ENCODE data around the gene NTPCR. TPM values are rescaled to one million over a fixed set of nuclear protein-coding genes. Genes with fewer than 3 reads are reported as not detected.
"Not testable (repeated sequence)": the region's sequence is repeated elsewhere in the genome, so short reads cannot be mapped to it uniquely, and the experiment has no call there.

The NTPCR gene
- total and polyA plus RNA-seq, 5 donors from 2014 or later = 12.4 to 72.0 (median 47.6) TPM

DNA sequence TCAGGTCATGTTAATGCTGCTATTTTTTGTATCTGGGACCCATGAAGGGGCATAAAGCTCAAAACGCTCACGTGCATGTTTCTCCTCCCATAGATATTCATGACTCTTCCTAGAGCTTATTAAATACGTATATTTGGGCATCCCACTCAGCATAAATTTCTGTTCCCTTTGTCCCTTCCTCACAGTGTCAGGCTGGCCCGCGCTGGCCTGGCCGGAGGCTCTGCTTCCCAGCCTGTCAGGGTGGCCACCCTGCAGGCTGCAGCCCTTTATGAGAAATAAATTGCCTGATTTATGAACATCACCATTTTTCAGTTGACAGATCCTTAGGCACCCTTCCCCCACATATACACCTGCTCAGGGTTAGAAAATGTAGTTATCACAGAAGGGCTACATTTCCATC, 44.0 kb upstream of the NTPCR start:
- Histone ChIP-seq H3K36me3 (ENCODE audit: control insufficient read depth, insufficient read depth, low read length) (no peaks in the 10 kb centered on the region), H3K4me3 (ENCODE audit: low read depth, low read length) (no peak overlapping the region), H3K4me1 (ENCODE audit: control insufficient read depth, insufficient read depth, low read length, poor library complexity, severe bottlenecking) (no peaks in the 10 kb centered on the region), H3K27ac (ENCODE audit: insufficient read depth, low read length, poor library complexity, severe bottlenecking) (no peak overlapping the region), H3K9me3 (ENCODE audit: control insufficient read depth in 2 of 2, low read length in 2 of 2) (no peaks in the 10 kb centered on the region), H3K27me3 (ENCODE audit: control insufficient read depth, insufficient read depth, low read length) (no peaks in the 10 kb centered on the region)
- Mint-ChIP-seq H3K27ac (no peak overlapping the region), H3K4me3 (no peak overlapping the region), H3K9me3 (peaks cover 0 to 2% (median 0%) of the 10 kb centered on the region in 7 donors), H3K4me1 (peaks cover 4 to 30% (median 12%) of the 10 kb centered on the region in 4 donors), H3K36me3 (no peaks in the 10 kb centered on the region), H3K27me3 (peaks cover 13% of the 10 kb centered on the region)
- ATAC-seq (ENCODE audit: low read depth in 2 of 2) (no peak), DNase-seq (no peak)

DNA sequence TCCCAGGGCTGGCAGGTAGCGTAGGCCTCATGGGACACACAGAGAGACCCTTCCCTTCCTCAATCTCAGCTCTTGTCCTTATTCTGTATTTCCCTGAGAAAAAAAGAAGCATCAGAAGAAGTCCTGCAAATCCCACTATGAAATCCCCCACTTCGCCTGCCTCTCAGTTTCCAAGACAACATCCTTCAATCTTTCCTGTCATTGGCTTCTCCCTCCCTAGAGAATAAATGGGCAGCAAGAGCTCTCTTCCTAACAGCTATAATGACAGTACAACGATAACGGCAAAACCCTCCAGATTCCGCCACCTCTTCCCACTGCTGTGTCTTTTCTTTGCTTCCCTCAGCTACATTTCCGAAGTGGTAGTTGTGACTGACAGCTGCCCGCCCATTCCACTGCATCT, 41.6 kb upstream of the NTPCR start:
- H3K9me3 ChIP-seq (ENCODE audit: control insufficient read depth in 2 of 2, low read length in 2 of 2) = no peaks in the 10 kb centered on the region
- Mint-ChIP-seq H3K27ac (no peak overlapping the region), H3K4me1 (peaks cover 4 to 24% (median 10%) of the 10 kb centered on the region in 4 donors), H3K4me3 (no peak overlapping the region), H3K9me3 (peaks cover 0 to 3% (median 0%) of the 10 kb centered on the region in 7 donors), H3K36me3 (no peaks in the 10 kb centered on the region), H3K27me3 (peaks cover 19% of the 10 kb centered on the region)
- no peak for DNase-seq
- no peaks in the 10 kb centered on the region for H3K4me1 ChIP-seq (ENCODE audit: control insufficient read depth, insufficient read depth, low read length, poor library complexity, severe bottlenecking)
- no peaks in the 10 kb centered on the region for H3K36me3 ChIP-seq (ENCODE audit: control insufficient read depth, insufficient read depth, low read length)
- no peak for ATAC-seq (ENCODE audit: low read depth in 2 of 2)
- no peak overlapping the region for H3K27ac ChIP-seq (ENCODE audit: insufficient read depth, low read length, poor library complexity, severe bottlenecking)
- no peaks in the 10 kb centered on the region for H3K27me3 ChIP-seq (ENCODE audit: control insufficient read depth, insufficient read depth, low read length)
- H3K4me3 ChIP-seq (ENCODE audit: low read depth, low read length) = no peak overlapping the region

DNA sequence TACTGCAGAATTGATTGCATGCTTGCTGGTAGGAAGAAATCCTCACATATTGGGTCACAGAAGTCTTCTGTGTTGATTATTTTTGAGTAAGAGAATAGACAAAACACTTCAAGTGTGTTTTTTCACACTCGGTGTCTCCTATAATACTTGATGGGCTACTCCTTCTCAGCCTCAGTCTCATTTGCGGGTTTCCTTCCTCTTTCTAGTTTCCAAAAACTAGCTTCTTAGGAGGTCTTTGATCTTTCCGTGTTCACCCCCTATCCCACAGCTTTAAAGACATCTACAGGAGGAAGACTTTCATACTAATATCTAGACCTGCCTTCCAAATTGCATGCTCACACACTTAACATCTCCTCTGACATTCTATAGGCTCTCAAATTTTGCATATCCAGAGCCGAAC, 40.7 kb upstream of the NTPCR start:
- Histone ChIP-seq H3K4me1 (ENCODE audit: control insufficient read depth, insufficient read depth, low read length, poor library complexity, severe bottlenecking) (no peaks in the 10 kb centered on the region), H3K27me3 (ENCODE audit: control insufficient read depth, insufficient read depth, low read length) (no peaks in the 10 kb centered on the region), H3K27ac (ENCODE audit: insufficient read depth, low read length, poor library complexity, severe bottlenecking) (no peak overlapping the region), H3K36me3 (ENCODE audit: control insufficient read depth, insufficient read depth, low read length) (no peaks in the 10 kb centered on the region), H3K4me3 (ENCODE audit: low read depth, low read length) (no peak overlapping the region), H3K9me3 (ENCODE audit: control insufficient read depth in 2 of 2, low read length in 2 of 2) (no peaks in the 10 kb centered on the region)
- H3K9me3 Mint-ChIP-seq = peaks cover 0 to 3% (median 0%) of the 10 kb centered on the region in 7 donors
- no peaks in the 10 kb centered on the region for H3K36me3 Mint-ChIP-seq
- DNase-seq = no peak
- no peak overlapping the region for H3K4me3 Mint-ChIP-seq
- ATAC-seq (ENCODE audit: low read depth in 2 of 2) = no peak
- peaks cover 24% of the 10 kb centered on the region for H3K27me3 Mint-ChIP-seq
- H3K4me1 Mint-ChIP-seq = peaks cover 4 to 24% (median 10%) of the 10 kb centered on the region in 4 donors
- H3K27ac Mint-ChIP-seq = no peak overlapping the region

DNA sequence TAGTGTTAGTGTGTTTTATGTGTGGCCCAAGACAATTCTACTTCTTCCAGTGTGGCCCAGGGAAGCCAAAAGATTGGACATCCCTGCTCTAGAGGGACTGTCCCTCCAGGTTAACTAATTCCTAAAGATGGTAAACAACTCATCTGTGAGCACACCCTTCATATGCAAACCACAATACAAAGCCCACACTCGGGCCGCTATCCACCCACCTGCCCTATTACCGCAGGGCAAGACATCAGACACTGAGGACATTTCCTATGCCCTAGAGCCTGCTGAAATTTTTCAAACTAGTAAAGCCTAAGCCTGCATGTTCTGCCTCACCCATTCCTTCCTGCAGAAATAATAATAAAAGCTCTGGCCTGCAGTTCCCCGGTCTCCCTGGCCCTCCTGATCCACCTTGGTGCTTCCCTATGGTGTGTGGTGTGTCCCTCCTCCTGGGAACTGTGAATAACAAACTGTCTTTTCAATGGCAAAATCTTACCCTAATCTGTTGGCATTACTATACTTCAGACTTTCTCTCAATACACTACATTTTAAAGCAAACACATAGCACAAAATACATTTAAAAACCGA, 39.3 kb upstream of the NTPCR start:
- Mint-ChIP-seq H3K36me3 (no peaks in the 10 kb centered on the region), H3K4me3 (no peak overlapping the region), H3K27me3 (peaks cover 26% of the 10 kb centered on the region), H3K27ac (no peak overlapping the region), H3K9me3 (peaks cover 0 to 3% (median 0%) of the 10 kb centered on the region in 7 donors), H3K4me1 (peaks cover 4 to 19% (median 7%) of the 10 kb centered on the region in 4 donors)
- H3K4me3 ChIP-seq (ENCODE audit: low read depth, low read length) = no peak overlapping the region
- no peaks in the 10 kb centered on the region for H3K9me3 ChIP-seq (ENCODE audit: control insufficient read depth in 2 of 2, low read length in 2 of 2)
- DNase-seq = no peak
- ATAC-seq (ENCODE audit: low read depth in 2 of 2) = no peak
- no peaks in the 10 kb centered on the region for H3K4me1 ChIP-seq (ENCODE audit: control insufficient read depth, insufficient read depth, low read length, poor library complexity, severe bottlenecking)
- no peaks in the 10 kb centered on the region for H3K27me3 ChIP-seq (ENCODE audit: control insufficient read depth, insufficient read depth, low read length)
- no peak overlapping the region for H3K27ac ChIP-seq (ENCODE audit: insufficient read depth, low read length, poor library complexity, severe bottlenecking)
- no peaks in the 10 kb centered on the region for H3K36me3 ChIP-seq (ENCODE audit: control insufficient read depth, insufficient read depth, low read length)

DNA sequence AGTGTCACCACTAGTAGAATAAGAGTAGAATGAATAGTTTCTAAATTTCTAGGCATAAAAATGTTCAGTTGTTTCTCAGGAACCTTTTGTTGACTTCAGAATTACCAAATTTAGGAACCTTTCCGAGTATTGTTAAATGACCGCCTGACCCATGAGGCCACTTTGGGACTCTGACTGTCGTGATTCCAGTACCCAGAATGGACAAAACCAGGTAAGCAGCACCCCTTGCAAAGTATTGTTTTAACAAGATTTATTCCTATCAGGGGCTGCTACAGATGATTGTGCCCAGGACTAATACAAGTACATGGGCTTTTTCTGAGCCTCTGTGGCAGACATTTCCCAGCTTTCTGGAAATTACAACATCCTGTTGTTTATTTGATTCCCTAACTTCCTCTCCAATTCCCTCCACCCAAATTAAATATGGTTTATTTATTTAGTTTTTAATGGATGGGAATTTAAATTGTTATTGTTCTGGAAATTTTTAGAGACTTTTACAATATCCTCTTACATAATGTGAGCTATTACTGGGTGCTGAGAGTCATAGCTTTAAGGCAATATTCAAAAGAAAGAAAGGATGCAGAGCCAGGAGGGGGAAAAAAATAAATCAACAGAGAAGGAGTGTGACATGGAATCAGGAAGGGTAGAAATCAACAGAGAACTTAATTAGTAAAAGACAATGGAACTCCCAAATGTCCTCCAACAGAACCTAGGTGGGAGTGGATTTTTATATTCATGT, 37.4 kb upstream of the NTPCR start:
- peaks cover 32% of the 10 kb centered on the region for H3K27me3 Mint-ChIP-seq
- H3K9me3 Mint-ChIP-seq = peaks cover 0 to 4% (median 0%) of the 10 kb centered on the region in 7 donors
- H3K36me3 ChIP-seq (ENCODE audit: control insufficient read depth, insufficient read depth, low read length) = no peaks in the 10 kb centered on the region
- no peak for DNase-seq
- H3K9me3 ChIP-seq (ENCODE audit: control insufficient read depth in 2 of 2, low read length in 2 of 2) = no peaks in the 10 kb centered on the region
- H3K4me1 Mint-ChIP-seq = peaks cover 4 to 19% (median 7%) of the 10 kb centered on the region in 4 donors
- no peak for ATAC-seq (ENCODE audit: low read depth in 2 of 2)
- H3K27ac ChIP-seq (ENCODE audit: insufficient read depth, low read length, poor library complexity, severe bottlenecking) = no peak overlapping the region
- H3K4me1 ChIP-seq (ENCODE audit: control insufficient read depth, insufficient read depth, low read length, poor library complexity, severe bottlenecking) = no peaks in the 10 kb centered on the region
- H3K36me3 Mint-ChIP-seq = no peaks in the 10 kb centered on the region
- no peaks in the 10 kb centered on the region for H3K27me3 ChIP-seq (ENCODE audit: control insufficient read depth, insufficient read depth, low read length)
- no peak overlapping the region for H3K27ac Mint-ChIP-seq
- H3K4me3 ChIP-seq (ENCODE audit: low read depth, low read length) = no peak overlapping the region
- H3K4me3 Mint-ChIP-seq = no peak overlapping the region

DNA sequence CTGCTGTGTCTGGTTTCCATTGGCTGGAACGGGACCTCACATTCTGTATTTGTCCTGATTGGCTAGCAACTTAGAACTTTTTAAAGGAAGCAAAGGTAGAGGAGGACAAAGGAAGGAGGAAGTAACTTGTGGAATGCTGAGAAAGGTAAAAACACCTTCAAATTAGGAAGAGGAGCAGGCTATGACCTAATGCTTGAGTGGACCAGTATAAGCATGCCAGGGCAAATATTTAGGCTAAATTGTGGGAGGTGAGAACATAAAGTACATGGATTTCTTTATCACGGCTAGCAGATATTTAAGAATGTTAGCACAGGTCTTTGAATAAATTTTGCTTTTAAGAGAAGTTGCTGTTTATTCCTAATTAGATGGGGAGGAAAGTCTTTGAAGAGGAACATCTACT, 36.1 kb upstream of the NTPCR start:
- not testable (repeated sequence) for H3K27ac ChIP-seq (ENCODE audit: insufficient read depth, low read length, poor library complexity, severe bottlenecking)

DNA sequence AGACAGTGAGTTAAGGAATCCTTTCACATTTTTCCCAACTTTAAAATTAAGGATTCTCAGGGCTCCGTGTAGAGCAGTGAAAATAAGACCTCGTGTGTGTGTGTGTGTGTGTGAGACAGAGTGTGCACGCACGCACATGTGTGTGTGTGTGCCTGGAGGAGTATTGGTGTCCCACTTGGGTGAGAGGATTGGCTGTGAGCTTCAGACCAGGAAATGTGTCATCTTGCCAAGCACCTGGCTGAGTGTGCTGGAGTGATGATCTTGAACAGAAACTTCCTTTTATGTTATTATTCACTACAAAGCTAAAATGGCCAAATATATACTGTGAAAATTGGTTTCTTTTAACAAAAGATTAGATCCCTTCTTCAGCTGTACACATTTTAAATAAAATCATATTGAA, 35.2 kb upstream of the NTPCR start:
- Histone ChIP-seq H3K36me3 (ENCODE audit: control insufficient read depth, insufficient read depth, low read length) (no peaks in the 10 kb centered on the region), H3K4me3 (ENCODE audit: low read depth, low read length) (no peak overlapping the region), H3K27me3 (ENCODE audit: control insufficient read depth, insufficient read depth, low read length) (no peaks in the 10 kb centered on the region), H3K9me3 (ENCODE audit: control insufficient read depth in 2 of 2, low read length in 2 of 2) (no peaks in the 10 kb centered on the region), H3K4me1 (ENCODE audit: control insufficient read depth, insufficient read depth, low read length, poor library complexity, severe bottlenecking) (no peaks in the 10 kb centered on the region), H3K27ac (ENCODE audit: insufficient read depth, low read length, poor library complexity, severe bottlenecking) (no peak overlapping the region)
- peaks cover 4% of the 10 kb centered on the region for H3K36me3 Mint-ChIP-seq
- DNase-seq (no peak), ATAC-seq (ENCODE audit: low read depth in 2 of 2) (no peak)
- peaks cover 26% of the 10 kb centered on the region for H3K27me3 Mint-ChIP-seq
- H3K4me3 Mint-ChIP-seq = no peak overlapping the region
- H3K27ac Mint-ChIP-seq = no peak overlapping the region
- H3K9me3 Mint-ChIP-seq = peaks cover 0 to 4% (median 0%) of the 10 kb centered on the region in 7 donors
- H3K4me1 Mint-ChIP-seq = peaks cover 3 to 10% (median 5%) of the 10 kb centered on the region in 4 donors

More for the DNA sequence above, 36.1 kb upstream of the NTPCR start:
- not testable (repeated sequence) for DNase-seq; H3K9me3 ChIP-seq (ENCODE audit: control insufficient read depth in 2 of 2, low read length in 2 of 2); H3K4me1 ChIP-seq (ENCODE audit: control insufficient read depth, insufficient read depth, low read length, poor library complexity, severe bottlenecking); H3K36me3 ChIP-seq (ENCODE audit: control insufficient read depth, insufficient read depth, low read length); H3K4me3 ChIP-seq (ENCODE audit: low read depth, low read length); ATAC-seq (ENCODE audit: low read depth in 2 of 2); H3K36me3 Mint-ChIP-seq; H3K9me3 Mint-ChIP-seq; H3K27ac Mint-ChIP-seq; H3K27me3 ChIP-seq (ENCODE audit: control insufficient read depth, insufficient read depth, low read length); H3K4me3 Mint-ChIP-seq
- peaks cover 28% of the 10 kb centered on the region for H3K27me3 Mint-ChIP-seq
- H3K4me1 Mint-ChIP-seq = peaks cover 4 to 19% (median 7%) of the 10 kb centered on the region in 4 donors

DNA sequence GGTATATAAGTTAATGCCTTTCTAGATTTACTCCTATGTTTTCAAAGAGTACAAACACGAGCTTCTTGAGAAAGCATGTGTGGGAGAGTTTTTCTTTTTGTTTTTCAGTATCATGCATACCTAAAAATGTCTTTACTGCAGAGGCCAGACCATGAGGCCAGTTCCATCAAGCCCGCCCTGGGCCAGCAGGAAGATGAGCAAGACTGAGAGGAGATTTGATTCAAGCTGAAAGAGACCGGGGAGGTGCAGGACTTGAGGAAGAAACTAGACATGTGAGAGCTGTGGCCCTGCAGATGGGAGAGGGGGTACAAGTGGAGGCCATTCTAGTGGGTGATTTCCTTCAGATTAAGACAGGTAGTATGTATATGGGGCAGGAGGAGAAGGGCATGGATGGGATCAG, 33.4 kb upstream of the NTPCR start:
- H3K4me3 Mint-ChIP-seq = no peak overlapping the region
- peaks cover 0 to 4% (median 0%) of the 10 kb centered on the region in 7 donors for H3K9me3 Mint-ChIP-seq
- Histone ChIP-seq H3K4me1 (ENCODE audit: control insufficient read depth, insufficient read depth, low read length, poor library complexity, severe bottlenecking) (no peaks in the 10 kb centered on the region), H3K9me3 (ENCODE audit: control insufficient read depth in 2 of 2, low read length in 2 of 2) (no peaks in the 10 kb centered on the region), H3K27me3 (ENCODE audit: control insufficient read depth, insufficient read depth, low read length) (no peaks in the 10 kb centered on the region), H3K36me3 (ENCODE audit: control insufficient read depth, insufficient read depth, low read length) (no peaks in the 10 kb centered on the region), H3K27ac (ENCODE audit: insufficient read depth, low read length, poor library complexity, severe bottlenecking) (no peak overlapping the region), H3K4me3 (ENCODE audit: low read depth, low read length) (no peak overlapping the region)
- peak overlapping the region in 1 of 3 donors; percentile 2 for H3K27ac Mint-ChIP-seq
- peaks cover 4% of the 10 kb centered on the region for H3K36me3 Mint-ChIP-seq
- peaks cover 19% of the 10 kb centered on the region for H3K27me3 Mint-ChIP-seq
- ATAC-seq (ENCODE audit: low read depth in 2 of 2) = no peak
- peaks cover 0 to 2% (median 0%) of the 10 kb centered on the region in 4 donors for H3K4me1 Mint-ChIP-seq
- no peak for DNase-seq
